ENCODE data around the gene PTGES3. TPM values are rescaled to one million over a fixed set of nuclear protein-coding genes. Genes with fewer than 3 reads are reported as not detected.
A peak's percentile ranks its signal among the peaks of the same experiment; 100 is the strongest.
"Not testable (repeated sequence)": the region's sequence is repeated elsewhere in the genome, so short reads cannot be mapped to it uniquely, and the experiment has no call there.

The PTGES3 gene
- total RNA-seq, 1 experiment from 2014 or later = 85.3 TPM

DNA sequence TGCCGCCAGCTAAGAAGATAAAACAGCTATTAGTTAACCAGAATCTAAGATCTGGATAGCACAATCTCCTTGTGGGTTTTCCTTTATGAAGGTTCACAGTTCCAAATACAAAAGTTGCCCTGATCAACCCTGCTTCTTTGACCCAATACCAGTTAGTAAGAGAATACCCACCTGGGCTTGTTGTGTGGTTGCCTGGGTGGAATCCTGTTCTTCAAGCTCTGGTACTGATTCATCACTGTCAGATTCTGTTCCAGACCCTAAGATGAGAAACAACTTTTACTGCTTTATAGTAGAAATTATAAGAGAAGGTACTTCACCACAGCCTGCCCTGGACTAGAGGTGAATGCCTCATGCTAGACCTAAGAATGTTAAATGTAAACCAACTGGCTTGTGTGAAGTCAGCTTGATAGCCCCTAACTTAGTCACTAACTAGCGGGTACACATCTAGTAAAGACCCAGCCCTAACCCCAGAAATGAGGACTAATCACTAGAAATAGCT lies 26.4 kb upstream of the PTGES3 start:
- DNase-seq (ENCODE audit: low spot score) = no peak
- in situ Hi-C loops (cut with HindIII; ENCODE audit: low sequenced_read_pairs) = no loop called here

- in situ Hi-C loops (cut with HindIII; ENCODE audit: low sequenced_read_pairs) = no loop called here
These were observed 25.3 kb upstream of the PTGES3 start for GRCh38 chr12:56713345-56713744.

GRCh38 chr12:56709759-56710376 lies 21.8 kb upstream of the PTGES3 start:
- in situ Hi-C loops (cut with HindIII; ENCODE audit: low sequenced_read_pairs) = no loop called here
- no peak for DNase-seq (ENCODE audit: low spot score)

More at GRCh38 chr12:56713345-56713744, 25.3 kb upstream of the PTGES3 start:
- no peak for DNase-seq (ENCODE audit: low spot score)

DNA sequence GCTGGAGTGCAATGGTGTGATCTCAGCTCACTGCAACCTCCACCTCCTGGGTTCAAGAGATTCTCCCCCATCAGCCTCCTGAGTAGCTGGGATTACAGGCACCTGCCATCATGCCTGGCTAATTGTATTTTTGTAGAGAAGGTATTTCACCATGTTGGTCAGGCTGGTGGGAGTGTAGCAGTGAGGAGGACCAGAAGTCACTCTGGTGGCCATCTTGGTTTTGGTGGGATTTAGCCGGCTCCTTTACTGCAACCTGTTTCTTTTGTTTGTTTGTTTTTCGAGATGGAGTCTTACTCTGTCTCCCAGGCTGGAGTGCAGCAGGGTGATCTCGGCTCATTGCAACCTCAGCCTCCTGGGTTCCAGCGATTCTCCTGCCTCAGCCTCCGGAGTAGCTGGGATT lies 16.4 kb upstream of the PTGES3 start:
- DNase-seq (ENCODE audit: low spot score); in situ Hi-C loops (cut with HindIII; ENCODE audit: low sequenced_read_pairs): not testable (repeated sequence)

DNA sequence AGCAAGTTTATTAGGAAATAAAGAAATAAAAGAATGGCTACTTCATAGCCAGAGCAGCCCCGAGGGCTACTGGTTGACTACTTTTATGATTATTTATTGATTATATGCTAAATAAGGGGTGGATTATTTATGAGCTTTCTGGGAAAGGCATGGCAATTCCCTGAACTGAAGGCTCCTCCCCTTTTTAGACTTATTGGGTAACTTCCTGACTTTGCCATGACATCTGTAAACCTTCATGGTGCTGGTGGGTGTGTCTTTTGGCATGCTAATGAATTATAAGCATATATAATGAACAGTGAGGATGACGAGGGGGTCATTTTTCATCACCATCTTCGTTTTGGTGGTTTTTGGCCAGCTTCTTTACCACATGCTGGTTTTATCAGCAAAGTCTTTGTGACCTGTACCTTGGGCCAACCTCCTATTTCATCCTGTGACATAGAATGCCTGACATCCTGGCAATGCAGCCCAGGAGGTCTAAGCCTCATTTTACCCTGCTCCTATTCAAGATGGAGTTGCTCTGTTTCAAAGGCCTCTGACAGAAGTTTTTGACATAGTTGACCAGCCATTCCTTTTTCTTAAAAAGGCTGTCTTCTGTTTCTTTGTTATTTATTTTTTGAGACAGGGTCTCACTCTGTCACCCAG lies 11.1 kb upstream of the PTGES3 start:
- no peak for DNase-seq (ENCODE audit: low spot score)
- in situ Hi-C loops (cut with HindIII; ENCODE audit: low sequenced_read_pairs) = no loop called here

- in situ Hi-C loops (cut with HindIII; ENCODE audit: low sequenced_read_pairs) = no loop called here
- no peak for DNase-seq (ENCODE audit: low spot score)
These were observed 7.4 kb upstream of the PTGES3 start for GRCh38 chr12:56695327-56696101.

GRCh38 chr12:56694161-56694560 lies 6.1 kb upstream of the PTGES3 start:
- in situ Hi-C loops (cut with HindIII; ENCODE audit: low sequenced_read_pairs) = no loop called here
- no peak for DNase-seq (ENCODE audit: low spot score)

DNA sequence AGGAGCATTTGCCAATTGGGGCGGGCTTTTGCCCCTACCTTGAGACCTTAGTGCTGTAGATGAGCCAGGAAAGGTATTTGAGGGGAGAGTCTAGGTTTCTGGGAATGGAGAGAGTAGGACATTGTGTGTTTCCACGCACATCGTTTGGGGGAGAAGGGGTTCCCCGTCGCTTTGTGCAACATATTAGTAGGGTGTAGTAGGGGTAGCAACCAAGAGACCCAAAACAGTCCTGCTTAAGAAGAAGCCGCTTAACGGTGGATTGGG lies 694 bp upstream of the PTGES3 start:
- DNase-seq (ENCODE audit: low spot score) = no peak
- in situ Hi-C loops (cut with HindIII; ENCODE audit: low sequenced_read_pairs) = no loop called here

- in situ Hi-C loops (cut with HindIII; ENCODE audit: low sequenced_read_pairs) = no loop called here
- peak; percentile 54 for DNase-seq (ENCODE audit: low spot score)
These were observed 608 bp downstream of the PTGES3 start for GRCh38 chr12:56687223-56688128.

DNA sequence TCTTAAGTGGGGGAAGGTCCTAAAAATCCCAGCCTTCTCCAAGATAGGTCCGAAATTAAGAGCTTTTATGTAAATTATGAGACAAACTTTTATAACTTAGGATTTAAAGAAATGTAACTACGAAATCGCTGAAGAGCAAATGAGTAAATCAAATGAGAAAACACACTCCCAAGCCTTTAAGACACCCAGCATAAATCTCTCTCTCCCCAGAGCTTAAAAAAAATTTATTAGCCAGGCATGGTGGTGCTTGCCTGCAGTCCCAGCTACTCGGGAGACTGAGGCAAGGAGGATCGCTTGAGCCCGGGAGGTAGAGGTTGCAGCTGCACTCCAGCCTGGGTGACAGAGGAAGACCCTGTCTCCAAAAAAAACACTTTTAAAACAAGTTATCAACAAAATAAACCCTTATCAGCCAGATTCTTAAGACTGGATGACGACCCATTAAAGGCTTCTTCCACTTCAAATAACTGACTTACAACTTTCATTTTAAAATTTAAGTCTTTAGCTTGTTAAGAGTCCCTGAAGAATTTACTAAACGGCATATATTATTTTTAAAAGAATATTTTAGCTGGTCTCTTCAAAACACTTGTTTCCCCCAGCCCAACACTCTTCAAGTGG lies 3.2 kb downstream of the PTGES3 start:
- in situ Hi-C loops (cut with HindIII; ENCODE audit: low sequenced_read_pairs) = no loop called here
- DNase-seq (ENCODE audit: low spot score) = no peak

DNA sequence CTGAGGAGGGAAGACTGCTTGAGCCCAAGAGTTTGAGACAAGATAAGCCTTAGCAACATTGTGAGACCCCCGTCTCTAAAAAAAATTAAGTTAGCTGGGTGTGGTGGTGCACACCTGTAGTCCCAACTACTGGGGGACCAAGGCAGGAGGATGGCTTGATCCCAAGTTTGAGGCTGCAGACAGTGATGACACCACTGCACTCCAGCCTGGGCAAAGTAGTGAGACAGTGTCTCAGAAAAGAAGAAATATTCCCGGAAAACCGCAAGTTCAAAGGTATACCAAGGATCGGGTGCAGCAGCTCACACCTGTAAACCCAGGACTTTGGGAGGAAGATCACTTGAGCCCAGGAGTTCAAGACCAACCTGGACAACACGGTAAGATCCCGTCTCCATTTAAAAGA lies 5.8 kb downstream of the PTGES3 start:
- no peak for DNase-seq (ENCODE audit: low spot score)
- in situ Hi-C loops (cut with HindIII; ENCODE audit: low sequenced_read_pairs) = no loop called here

DNA sequence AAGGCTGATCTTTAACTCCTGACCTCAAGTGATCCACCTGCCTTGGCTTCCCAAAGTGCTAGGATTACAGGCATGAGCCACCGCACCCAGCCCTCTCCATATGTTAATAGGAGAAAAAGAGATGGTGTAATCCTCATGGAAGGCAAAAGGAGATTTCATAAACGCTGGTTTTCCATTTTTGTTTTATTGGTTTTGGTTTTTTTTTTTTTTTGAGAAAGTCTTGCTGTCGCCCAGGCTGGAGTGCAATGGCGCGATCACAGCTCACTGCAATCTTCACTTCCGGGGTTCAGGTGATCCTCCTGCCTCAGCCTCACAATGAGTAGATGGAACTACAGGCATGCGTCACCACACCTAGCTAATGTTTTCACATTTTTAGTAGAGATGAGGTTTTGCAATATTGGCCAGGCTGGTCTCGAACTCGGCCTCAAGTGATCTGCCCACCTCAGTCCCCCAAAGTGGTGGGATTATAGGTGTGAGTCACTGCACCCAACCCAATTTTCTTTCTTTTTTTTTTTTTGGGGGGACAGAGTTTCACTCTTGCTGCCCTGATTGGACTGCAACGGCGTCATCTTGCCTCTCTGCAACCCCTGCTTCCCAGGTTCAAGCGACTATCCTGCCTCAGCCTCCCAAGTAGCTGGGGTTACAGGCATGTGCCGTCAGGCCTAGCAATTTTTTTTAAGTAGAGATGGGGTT lies 8.1 kb downstream of the PTGES3 start:
- no peak for DNase-seq (ENCODE audit: low spot score)
- in situ Hi-C loops (cut with HindIII; ENCODE audit: low sequenced_read_pairs) = no loop called here

DNA sequence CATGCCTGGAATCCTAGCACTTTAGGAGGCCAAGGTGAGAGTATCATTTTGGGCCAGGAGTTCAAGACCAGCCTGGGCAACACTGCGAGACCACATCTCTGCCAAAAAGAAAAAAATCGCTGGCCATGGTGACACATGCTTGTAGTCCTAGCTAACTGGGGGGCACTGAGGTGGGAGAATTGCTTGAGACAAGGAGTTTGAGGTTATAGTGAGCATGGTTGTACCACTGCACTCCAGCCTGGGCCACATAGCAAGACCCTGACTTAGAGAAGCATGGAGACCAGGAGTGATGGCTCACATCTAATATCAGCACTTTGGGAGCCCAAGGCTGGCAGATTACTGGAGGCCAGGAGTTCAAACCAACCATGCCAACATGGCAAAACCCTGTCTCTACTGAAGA lies 9.2 kb downstream of the PTGES3 start:
- DNase-seq (ENCODE audit: low spot score) = no peak
- in situ Hi-C loops (cut with HindIII; ENCODE audit: low sequenced_read_pairs) = no loop called here

- in situ Hi-C loops (cut with HindIII; ENCODE audit: low sequenced_read_pairs) = no loop called here
- no peak for DNase-seq (ENCODE audit: low spot score)
These were observed 10.4 kb downstream of the PTGES3 start for GRCh38 chr12:56677680-56678079.

GRCh38 chr12:56676851-56677580 lies 11.1 kb downstream of the PTGES3 start:
- no peak for DNase-seq (ENCODE audit: low spot score)
- in situ Hi-C loops (cut with HindIII; ENCODE audit: low sequenced_read_pairs) = no loop called here

DNA sequence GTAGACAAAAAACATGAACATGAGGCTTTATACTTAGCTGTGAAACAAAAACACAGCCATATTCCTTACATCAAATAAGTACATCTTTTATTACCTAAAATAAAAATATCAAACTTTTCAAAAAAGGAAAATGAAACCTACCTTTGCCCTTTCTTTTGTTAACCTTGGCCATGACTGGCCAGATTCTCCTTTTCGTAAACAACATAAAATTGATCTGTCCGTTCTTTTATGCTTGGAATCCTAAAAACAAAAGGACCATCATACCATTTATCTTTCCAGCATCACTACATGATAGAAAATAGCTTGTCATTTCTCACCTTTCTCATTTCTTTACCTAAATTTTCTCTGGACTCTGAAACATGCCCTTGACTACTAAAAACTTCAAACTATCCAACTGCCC lies 16.5 kb downstream of the PTGES3 start:
- in situ Hi-C loops (cut with HindIII; ENCODE audit: low sequenced_read_pairs) = no loop called here
- DNase-seq (ENCODE audit: low spot score) = no peak

GRCh38 chr12:56670836-56671235 lies 17.2 kb downstream of the PTGES3 start:
- no peak for DNase-seq (ENCODE audit: low spot score)
- in situ Hi-C loops (cut with HindIII; ENCODE audit: low sequenced_read_pairs) = no loop called here

DNA sequence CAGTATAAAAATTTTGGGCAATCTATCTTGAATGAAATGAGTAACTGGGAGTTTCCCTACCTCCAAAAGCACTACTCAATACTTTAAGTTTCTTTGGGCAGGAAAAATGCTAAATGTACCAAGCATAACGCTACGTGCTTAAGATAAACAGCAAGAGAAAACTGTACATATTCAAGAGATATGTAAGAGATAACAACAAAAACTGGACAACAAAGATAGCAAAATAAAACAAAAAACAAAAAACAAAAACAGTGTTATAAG lies 20.0 kb downstream of the PTGES3 start:
- in situ Hi-C loops (cut with HindIII; ENCODE audit: low sequenced_read_pairs) = no loop called here
- no peak for DNase-seq (ENCODE audit: low spot score)

Data from G401 (cell line).